ENCODE data around the gene WTIP.

DNA sequence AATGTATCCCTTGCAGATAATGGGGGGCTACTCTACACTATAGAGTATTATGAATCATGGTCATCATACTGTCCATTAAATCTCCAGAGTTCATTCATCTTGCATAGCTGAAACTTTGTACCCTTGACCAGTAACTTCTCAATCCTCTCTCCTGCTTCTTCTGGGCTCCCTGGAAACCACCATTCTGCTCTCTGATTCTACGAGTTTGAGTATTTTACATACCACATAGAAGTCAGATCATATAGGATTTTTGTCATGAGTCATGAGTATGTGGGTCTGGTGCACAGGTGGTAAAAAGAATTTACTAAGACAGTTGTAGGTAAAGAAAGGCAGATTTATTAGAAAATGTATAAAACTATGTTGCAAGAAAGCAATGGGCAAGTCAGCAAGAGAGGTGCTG is 41.9 kb downstream of the WTIP start:
- TF ChIP-seq, protein P1, sequence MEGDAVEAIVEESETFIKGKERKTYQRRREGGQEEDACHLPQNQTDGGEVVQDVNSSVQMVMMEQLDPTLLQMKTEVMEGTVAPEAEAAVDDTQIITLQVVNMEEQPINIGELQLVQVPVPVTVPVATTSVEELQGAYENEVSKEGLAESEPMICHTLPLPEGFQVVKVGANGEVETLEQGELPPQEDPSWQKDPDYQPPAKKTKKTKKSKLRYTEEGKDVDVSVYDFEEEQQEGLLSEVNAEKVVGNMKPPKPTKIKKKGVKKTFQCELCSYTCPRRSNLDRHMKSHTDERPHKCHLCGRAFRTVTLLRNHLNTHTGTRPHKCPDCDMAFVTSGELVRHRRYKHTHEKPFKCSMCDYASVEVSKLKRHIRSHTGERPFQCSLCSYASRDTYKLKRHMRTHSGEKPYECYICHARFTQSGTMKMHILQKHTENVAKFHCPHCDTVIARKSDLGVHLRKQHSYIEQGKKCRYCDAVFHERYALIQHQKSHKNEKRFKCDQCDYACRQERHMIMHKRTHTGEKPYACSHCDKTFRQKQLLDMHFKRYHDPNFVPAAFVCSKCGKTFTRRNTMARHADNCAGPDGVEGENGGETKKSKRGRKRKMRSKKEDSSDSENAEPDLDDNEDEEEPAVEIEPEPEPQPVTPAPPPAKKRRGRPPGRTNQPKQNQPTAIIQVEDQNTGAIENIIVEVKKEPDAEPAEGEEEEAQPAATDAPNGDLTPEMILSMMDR (IDR thresholded peaks at IDR 0.05), result no peak
- no peak for TF ChIP-seq POLR2A (IDR thresholded peaks at IDR 0.05)
